Measurements from ENCODE around the gene TCTN1.
"Not testable (repeated sequence)": the region's sequence is repeated elsewhere in the genome, so short reads cannot be mapped to it uniquely, and the experiment has no call there.

Gene TCTN1

GRCh38 chr12:110637869-110638441 is 24.0 kb downstream of the TCTN1 start:
- DNase-seq (ENCODE audit: low read depth in 1 of 2, low spot score in 1 of 2): no peak

- no peak for DNase-seq (ENCODE audit: low read depth in 1 of 2, low spot score in 1 of 2)
Observed at GRCh38 chr12:110638796-110639195, 24.9 kb downstream of the TCTN1 start.

- DNase-seq (ENCODE audit: low read depth in 1 of 2, low spot score in 1 of 2): no peak
Observed at GRCh38 chr12:110639336-110640141, 25.6 kb downstream of the TCTN1 start.

GRCh38 chr12:110640275-110641025 is 26.5 kb downstream of the TCTN1 start:
- DNase-seq (ENCODE audit: low read depth in 1 of 2, low spot score in 1 of 2): no peak

GRCh38 chr12:110641521-110641920 is 27.6 kb downstream of the TCTN1 start:
- DNase-seq (ENCODE audit: low read depth in 1 of 2, low spot score in 1 of 2): no peak

GRCh38 chr12:110647631-110648040 is 33.7 kb downstream of the TCTN1 start:
- DNase-seq (ENCODE audit: low read depth in 1 of 2, low spot score in 1 of 2): no peak

- no peak for DNase-seq (ENCODE audit: low read depth in 1 of 2, low spot score in 1 of 2)
Observed at GRCh38 chr12:110649341-110649847, 35.5 kb downstream of the TCTN1 start.

GRCh38 chr12:110654238-110654637 is 40.3 kb downstream of the TCTN1 start:
- not testable (repeated sequence) for DNase-seq (ENCODE audit: low read depth in 1 of 2, low spot score in 1 of 2)

GRCh38 chr12:110656071-110656655 is 42.2 kb downstream of the TCTN1 start:
- DNase-seq (ENCODE audit: low read depth in 1 of 2, low spot score in 1 of 2): no peak

- DNase-seq (ENCODE audit: low read depth in 1 of 2, low spot score in 1 of 2): no peak
Observed at GRCh38 chr12:110657747-110658146, 43.8 kb downstream of the TCTN1 start.

- DNase-seq (ENCODE audit: low read depth in 1 of 2, low spot score in 1 of 2): no peak
Observed at GRCh38 chr12:110658242-110658641, 44.3 kb downstream of the TCTN1 start.

GRCh38 chr12:110658878-110659277 is 44.9 kb downstream of the TCTN1 start:
- DNase-seq (ENCODE audit: low read depth in 1 of 2, low spot score in 1 of 2): no peak

- DNase-seq (ENCODE audit: low read depth in 1 of 2, low spot score in 1 of 2): peak in 1 of 2 donors; percentile 32
Observed at GRCh38 chr12:110661337-110661972, 47.5 kb downstream of the TCTN1 start.

- no peak for DNase-seq (ENCODE audit: low read depth in 1 of 2, low spot score in 1 of 2)
Observed at GRCh38 chr12:110666892-110667291, 53.0 kb downstream of the TCTN1 start.

GRCh38 chr12:110667671-110668070 is 53.7 kb downstream of the TCTN1 start:
- no peak for DNase-seq (ENCODE audit: low read depth in 1 of 2, low spot score in 1 of 2)

GRCh38 chr12:110668480-110669192 is 54.7 kb downstream of the TCTN1 start:
- DNase-seq (ENCODE audit: low read depth in 1 of 2, low spot score in 1 of 2): no peak

GRCh38 chr12:110669193-110669502 is 55.2 kb downstream of the TCTN1 start:
- no peak for DNase-seq (ENCODE audit: low read depth in 1 of 2, low spot score in 1 of 2)

- DNase-seq (ENCODE audit: low read depth in 1 of 2, low spot score in 1 of 2): peak in 1 of 2 donors; percentile 42
Observed at GRCh38 chr12:110670161-110670701, 56.3 kb downstream of the TCTN1 start.

GRCh38 chr12:110676171-110676570 is 62.2 kb downstream of the TCTN1 start:
- no peak for DNase-seq (ENCODE audit: low read depth in 1 of 2, low spot score in 1 of 2)

- DNase-seq (ENCODE audit: low read depth in 1 of 2, low spot score in 1 of 2): no peak
Observed at GRCh38 chr12:110677206-110677911, 63.4 kb downstream of the TCTN1 start.

All from activated CD4-positive, alpha-beta T cell treated with anti-CD3 and anti-CD28 coated beads, Interleukin-2, amount 50 U/mL, for 24 hours (primary cell).